Fibroblast of skin of right quadriceps (primary cell): ENCODE data around the gene ERICH6.

Experiments used
- DNase-seq: peaks from one replicate; pipeline ENCODE4 v3.0.0-alpha.2; 2013

The ERICH6 gene

GRCh38 chr3:150703756-150704344 is at the start of gene ERICH6:
Gene ERICH6 (minus strand): TSS chr3:150703920. CDS start chr3:150703898, 22 bp downstream.
- DNase-seq: peak; percentile 90

- no peak for DNase-seq
Measured at GRCh38 chr3:150751781-150752263, 48.1 kb upstream of the ERICH6 start.

DNA sequence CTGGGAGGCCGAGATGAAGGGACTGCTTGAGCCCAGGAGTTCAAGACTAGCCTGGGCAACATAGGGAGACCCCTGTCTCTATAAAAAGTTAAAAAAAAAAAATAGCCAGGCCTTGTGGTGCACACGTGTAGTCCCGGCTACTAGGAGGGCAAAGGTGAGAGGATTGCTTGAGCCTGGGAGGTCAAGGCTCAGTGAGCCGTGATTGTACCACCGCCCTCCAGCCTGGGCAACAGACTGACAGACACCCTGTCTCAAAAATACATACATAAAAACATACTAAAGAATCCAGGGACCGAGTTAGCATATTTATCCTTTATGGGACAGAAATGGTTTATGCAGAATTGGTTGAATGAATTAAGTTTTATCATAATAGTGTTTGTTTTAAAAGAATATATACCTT is 45.5 kb upstream of the ERICH6 start:
- DNase-seq: no peak

DNA sequence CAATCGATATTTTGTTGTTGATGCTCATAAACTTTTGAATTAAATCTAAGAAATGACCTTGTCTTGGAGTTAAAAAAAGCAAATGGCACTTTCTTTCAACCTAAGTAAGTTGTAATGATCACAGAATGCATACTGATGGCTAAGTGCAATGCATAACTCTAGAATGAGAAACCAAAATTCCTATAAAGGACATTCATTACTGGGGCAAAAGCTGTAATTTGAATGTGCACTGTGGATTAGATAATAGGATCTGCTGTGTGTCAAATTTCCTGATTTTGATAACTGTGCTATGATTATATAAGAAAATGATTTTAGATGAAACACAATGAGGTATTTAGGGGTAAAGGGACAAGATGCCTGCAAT is 44.9 kb upstream of the ERICH6 start:
- DNase-seq: no peak

DNA sequence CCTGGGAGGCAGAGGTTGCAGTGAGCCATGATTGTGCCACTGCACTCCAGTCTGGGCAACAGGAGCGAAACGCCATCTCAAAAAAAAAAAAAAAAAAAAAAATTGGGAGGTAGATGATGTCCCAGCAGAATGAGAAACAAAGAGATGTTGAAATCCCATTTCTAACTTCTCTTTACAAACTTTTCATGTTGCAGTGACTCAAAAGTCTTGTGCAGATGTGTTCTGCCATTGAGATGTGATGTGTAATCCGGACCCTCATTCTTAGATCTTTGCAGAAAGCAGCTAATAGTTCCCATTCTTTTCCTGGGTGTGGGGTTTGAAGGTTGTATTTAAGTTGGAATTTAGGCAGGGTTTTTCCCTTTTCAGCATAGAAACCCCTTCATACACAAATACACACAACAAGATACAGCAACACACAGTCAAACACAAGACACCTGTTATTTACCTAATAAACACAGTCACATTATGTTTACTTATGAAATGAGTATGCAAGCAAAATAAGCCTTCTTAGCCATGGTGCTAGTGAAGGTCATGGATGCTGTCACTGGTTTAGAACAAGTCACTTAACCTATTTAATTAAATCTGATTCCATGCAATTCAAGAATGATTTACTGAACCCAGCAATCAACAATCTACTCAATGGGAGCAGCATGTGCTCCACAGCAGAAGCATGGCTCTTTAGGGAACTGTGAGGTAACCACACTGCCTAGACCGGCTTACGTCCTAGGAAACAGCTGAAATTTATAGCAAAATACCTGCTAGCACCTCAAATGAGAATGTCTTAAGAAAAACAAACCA is 44.4 kb upstream of the ERICH6 start:
- no peak for DNase-seq

DNA sequence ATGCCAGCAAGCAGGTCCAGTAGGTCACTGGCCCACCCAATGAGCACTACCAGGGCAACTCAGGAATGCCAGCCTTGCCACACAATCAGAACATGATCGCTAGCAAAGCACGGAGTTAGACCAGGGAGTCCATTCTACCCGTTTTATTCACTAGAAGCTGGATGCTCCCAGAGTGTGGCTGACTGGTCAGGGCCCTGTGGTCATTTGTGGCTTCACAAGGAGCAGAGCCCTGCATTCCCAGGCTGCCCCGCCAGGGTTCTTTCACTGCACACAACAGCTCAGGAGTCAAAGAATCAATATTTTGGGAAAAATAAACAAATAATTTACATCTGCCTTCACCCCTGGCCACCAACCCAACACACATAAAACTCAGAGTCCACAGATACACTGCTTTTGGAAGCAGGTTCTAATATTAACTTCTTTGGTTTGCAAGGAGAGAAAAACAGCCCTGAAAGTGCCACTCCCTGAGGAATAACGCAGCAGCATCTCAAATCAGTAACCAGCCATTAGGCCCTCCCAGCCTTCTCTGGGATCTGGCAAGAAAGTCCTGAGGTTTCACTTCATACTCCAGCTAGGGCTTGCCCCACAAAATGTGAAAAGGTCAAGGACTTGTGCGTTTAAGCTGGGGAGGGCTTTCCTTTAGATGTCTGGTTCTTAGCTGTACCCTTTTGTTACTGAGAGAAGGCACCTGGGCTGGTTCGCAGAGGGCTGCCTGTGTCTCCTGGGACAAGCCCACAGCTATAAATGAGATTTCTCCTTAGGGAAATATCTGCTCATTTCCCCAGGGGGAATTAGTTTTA is 43.3 kb upstream of the ERICH6 start:
- no peak for DNase-seq

GRCh38 chr3:150745832-150746231 is 42.1 kb upstream of the ERICH6 start:
- no peak for DNase-seq

DNA sequence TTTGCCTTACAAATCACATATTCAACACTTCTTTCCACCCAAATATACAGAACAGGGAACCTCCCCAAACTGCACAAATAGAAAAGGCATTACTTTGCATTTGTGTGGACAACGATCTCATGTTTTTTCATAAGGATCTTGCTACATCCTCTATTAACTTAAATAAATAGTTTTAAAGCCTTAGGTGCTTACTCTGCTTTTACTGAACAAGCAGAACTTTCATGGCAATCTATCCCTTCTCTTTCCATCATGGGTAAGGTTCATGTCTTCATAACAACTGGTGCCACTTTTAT is 41.1 kb upstream of the ERICH6 start:
- DNase-seq: no peak

DNA sequence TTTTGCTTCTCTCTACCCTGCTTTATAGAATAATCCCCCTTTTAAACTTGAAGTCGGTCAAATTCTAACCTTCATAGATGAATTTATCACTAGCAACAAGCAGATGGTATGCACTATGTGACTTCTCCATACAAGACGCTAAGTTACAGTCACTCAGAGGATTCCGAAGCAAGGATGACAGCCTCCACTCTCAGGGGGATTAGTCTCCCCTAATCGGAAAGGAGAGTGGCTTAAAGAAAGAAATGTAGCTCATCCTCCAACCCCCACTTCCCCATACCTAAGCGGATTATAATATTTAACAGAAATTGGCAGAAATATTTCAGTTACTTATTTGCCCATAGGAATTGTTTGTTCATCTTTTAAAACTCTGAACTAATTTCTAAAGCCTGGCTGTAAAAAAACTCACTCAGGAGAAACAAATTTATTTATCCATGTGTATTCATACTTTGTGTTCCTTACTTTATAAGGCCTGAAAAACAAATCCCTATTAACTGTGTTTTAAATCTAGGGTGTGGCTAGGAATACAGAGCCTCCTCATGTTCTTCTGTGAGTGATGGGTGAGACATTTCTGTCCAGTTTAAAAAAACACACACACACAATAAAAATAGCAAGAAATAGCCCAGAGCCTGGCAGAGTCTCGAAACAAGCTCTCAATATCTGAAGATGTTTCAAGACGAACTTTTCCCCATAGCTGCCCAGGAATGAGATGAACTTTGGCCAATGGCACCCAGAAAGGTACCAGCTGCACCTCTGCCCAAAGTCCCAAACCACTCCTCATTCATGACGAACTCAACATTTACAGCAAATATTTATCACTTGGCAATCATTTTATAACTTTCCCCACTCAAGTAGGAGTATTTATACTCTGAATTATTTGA is 40.6 kb upstream of the ERICH6 start:
- no peak for DNase-seq

DNA sequence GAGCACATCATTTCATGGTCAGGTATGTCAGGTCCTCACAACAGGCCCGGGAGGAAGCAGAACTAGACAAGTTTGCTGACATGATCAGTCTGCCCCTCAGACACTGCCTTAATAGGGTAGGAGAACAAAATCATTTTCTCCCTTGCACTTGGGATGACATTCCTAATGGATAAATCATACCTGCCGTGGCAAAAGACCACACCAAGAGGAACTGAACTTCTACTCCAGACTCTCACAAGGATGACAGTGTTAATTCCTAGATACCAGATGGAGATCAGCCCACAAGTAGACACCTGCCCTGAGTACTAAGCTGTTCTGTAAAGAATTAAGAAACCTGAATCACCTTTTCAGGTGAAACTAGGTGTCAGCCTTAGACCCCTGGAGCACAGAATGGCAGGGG is 39.8 kb upstream of the ERICH6 start:
- DNase-seq: peak; percentile 60

DNA sequence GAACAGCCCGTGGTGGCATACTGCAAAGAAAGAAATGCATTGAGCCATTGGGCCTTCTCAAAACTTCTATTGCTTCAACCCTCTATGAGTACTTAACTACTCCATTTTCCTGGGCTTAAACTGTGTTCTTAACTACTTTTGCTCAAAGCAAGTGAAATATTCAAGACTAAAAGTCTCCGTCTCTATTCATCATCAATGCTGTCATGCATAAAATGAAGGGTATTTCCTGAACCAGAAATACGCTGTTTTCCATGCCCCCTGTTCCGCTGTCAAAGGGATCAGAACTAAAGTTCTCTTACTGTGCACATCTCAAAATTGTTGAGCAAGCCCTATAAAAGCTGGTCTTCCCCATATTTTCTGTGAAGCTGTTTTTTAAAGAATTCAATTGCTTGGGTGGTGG is 39.0 kb upstream of the ERICH6 start:
- DNase-seq: no peak

GRCh38 chr3:150742141-150742523 is 38.4 kb upstream of the ERICH6 start:
- no peak for DNase-seq

DNA sequence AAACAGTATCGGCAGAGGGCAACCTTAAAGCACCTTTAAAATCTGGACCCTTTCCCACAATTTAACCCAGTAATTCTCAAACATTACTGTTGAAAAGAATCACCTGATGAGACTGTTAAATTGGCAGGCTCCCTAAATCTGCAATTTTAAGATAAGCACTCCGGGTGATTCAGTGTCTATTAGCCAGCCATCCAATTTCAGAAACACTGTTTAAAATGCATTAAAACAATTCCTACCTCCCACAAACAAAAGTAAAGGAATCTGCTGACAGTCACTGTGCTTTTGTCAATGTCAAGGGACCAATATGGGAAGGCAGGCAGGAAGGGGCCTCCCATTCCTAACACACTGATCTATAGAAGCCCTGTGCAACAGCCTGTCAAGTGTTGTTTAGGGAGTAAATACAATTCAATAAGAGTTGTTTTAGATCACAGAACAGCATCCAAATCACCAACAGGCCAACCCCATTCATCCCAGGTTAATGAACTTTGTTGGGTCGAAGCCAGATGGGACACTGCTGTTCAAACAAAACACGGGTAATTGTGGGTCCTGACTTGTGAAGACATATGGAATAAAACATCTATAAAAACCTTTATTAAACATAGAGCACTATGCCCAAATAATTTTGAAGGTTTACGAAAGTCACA is 37.9 kb upstream of the ERICH6 start:
- DNase-seq: no peak

DNA sequence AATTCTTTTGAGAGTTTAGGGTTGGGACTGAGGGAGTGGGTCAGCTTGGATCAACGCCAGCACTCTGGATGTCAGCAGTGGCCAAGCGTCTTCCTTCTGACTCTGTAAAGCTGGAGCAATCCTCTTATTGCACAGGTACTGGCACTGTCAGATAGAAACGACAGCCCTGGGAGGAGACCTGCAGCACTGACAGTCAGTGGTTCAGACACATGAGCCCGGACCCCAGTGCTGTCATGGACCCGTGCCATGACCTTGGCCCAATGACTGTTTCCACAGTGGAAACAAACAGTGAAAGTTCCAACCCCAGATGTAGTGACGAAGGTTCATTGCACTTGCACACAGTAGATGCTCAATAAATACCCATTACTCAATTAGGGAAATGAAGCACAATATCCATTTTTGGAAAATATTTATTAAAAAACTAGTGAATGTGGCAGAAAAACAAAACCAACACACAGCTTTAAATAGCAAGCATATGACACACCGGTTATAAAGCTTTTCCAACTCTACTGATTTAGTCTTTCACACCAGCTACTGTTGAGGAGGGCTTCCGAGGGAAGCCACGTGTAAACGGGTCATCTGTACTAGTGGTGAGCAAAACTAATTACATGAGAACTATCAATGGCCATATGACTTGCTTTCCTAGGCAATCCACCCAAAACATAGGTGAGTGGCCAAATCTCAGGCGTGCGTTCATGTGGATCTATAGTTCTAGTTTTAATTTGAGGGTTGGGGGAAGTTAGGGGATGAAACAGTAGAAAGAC is 37.2 kb upstream of the ERICH6 start:
- DNase-seq: no peak

GRCh38 chr3:150739877-150740645 is 36.3 kb upstream of the ERICH6 start:
- no peak for DNase-seq

GRCh38 chr3:150739200-150739863 is 35.6 kb upstream of the ERICH6 start:
- DNase-seq: no peak

DNA sequence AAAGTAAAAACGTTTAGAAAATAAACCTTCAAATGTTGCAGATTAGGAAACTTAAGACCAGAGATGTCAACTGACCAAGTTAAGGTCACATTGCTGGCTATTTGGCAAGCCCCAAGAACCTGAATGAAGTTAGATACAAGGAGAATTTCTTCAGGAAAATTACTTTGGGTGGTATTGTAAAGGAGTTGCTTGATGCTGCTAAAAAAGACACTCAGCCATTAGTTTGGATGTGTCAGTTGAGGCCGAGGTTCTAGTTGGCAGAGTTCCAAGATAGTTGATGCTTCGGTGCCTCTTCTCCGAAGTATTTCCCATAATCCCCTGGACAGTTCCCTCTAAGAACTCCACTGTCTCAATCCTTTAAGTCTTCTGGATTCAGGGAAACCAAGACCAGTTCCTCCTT is 35.0 kb upstream of the ERICH6 start:
- DNase-seq: peak; percentile 44

DNA sequence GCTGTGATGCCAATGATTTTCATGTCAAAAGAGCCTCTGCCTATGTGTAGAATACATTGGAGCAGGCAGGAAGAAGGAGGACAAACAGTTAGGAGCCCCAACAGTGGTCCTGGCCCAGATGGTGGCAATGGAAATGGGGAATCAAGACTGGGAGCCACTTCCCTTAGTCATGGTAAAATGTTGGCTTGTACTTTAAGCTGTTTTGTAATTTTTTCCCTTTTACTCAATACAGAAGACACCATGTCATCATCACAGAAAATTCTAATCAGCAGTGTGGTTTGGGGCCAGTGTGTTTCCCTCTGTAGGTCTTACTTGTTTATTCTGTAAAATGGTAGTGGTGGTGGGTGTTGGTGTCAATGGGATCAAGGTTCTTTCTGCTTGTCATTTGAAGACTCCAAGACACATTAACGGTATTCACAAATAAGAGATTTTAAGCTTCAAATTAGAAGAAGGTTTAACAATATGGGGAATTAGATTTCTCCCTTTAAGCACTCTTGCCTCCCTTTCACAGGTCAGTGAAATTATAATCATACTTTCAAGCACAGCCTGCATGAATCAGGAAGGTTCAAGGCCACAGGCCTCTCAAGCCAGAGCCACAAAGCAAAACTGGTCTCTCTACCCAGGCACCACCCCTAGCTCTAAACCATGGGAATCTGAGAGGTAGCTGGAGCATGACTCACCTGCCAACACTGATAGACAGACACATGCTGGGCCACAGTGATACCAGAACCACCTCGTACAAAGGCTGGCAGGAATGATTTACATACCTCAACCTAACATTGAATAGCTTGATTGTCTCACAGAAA is 34.4 kb upstream of the ERICH6 start:
- no peak for DNase-seq
